Lung (tissue), 16 donors: ENCODE data around the gene UGT2B17. TPM values are rescaled to one million over a fixed set of nuclear protein-coding genes. Genes with fewer than 3 reads are reported as not detected.
"Not testable (repeated sequence)": the region's sequence is repeated elsewhere in the genome, so short reads cannot be mapped to it uniquely, and the experiment has no call there.

Experiments
- ATAC-seq: fragments of 200-7000 bp; cut with Tn5 transposase; one replicate; pipeline ENCODE4 v1.9.1; 2020; ENCODE audit warnings: moderate number of reproducible peaks; ENCODE audit not compliant: insufficient read depth, low FRiP score
- DNase-seq, 3 donors: peaks; one replicate each; pipeline ENCODE4 v3.0.0-alpha.2; 2013 to 2017
- H3K27ac ChIP-seq, 2 donors: one replicate each; pipeline ENCODE4 v1.5.1; 2013; ENCODE audit warnings: mild to moderate bottlenecking in 2 of 2, moderate library complexity in 2 of 2, control low read depth in 1 of 2, inconsistent platforms in 1 of 2, low read depth in 1 of 2, low read length in 1 of 2
- H3K27me3 ChIP-seq, 3 donors: one replicate each; pipeline ENCODE4 v1.5.1; 2013; ENCODE audit warnings: low read length in 2 of 3; ENCODE audit not compliant: control insufficient read depth in 3 of 3, insufficient read depth in 3 of 3
- H3K36me3 ChIP-seq, 4 donors: one replicate each; pipeline ENCODE4 v1.5.1; 2013; ENCODE audit warnings: low read length in 4 of 4, mild to moderate bottlenecking in 1 of 4, moderate library complexity in 1 of 4; ENCODE audit not compliant: control insufficient read depth in 4 of 4, insufficient read depth in 4 of 4
- H3K4me1 ChIP-seq, 5 donors: one replicate each; pipeline ENCODE4 v1.5.1; 2013; ENCODE audit warnings: low read length in 5 of 5, mild to moderate bottlenecking in 2 of 5, moderate library complexity in 1 of 5; ENCODE audit not compliant: control insufficient read depth in 5 of 5, insufficient read depth in 5 of 5
- H3K4me3 ChIP-seq: one replicate; pipeline ENCODE4 v1.5.1; 2013; ENCODE audit warnings: mild to moderate bottlenecking, control low read depth, moderate library complexity
- H3K9ac ChIP-seq, 2 donors: one replicate each; pipeline ENCODE4 v1.5.1; 2013; ENCODE audit warnings: low read length in 2 of 2, control low read depth in 1 of 2; ENCODE audit not compliant: insufficient read depth in 1 of 2
- H3K9me3 ChIP-seq, 4 donors: one replicate each; pipeline ENCODE4 v1.5.1; 2013; ENCODE audit warnings: low read length in 3 of 4, mild to moderate bottlenecking in 1 of 4, moderate library complexity in 1 of 4; ENCODE audit not compliant: control insufficient read depth in 4 of 4, insufficient read depth in 3 of 4
- CTCF ChIP-seq: IDR thresholded peaks from 2 replicates; pipeline ENCODE4 v1.5.1; 2012; ENCODE audit warnings: mild to moderate bottlenecking; ENCODE audit errors: control extremely low read depth, extremely low read depth
- WGBS, 2 donors: extraction: QIAGEN DNeasy Blood & Tissue Kit; methylation state at CpG; one replicate each; pipeline ENCODE4 v1.1.7; 2013; 5-methylcytosine and 5-hydroxymethylcytosine counted together
- long read RNA-seq, 5 donors: transcript quantifications; one replicate each; lab custom pipeline, GENCODE V29; 2026
- polyA plus RNA-seq, 2 donors: library from polyadenylated mRNA; stranded (reverse); fragments of 200-250 nt; gene quantifications; one replicate each; pipeline ENCODE4 v1.2.1, GENCODE V29; 2013
- total RNA-seq, 2 donors: library from RNA; depleted of rRNA in 1 of 2; stranded (reverse); fragments of >200 nt in 1 of 2; gene quantifications; one replicate each; pipeline ENCODE4 v1.2.1, GENCODE V29; 2014 to 2021
- donor health status: control.
- donor health status: control.
- donor health status: Bipolar disorder and iron deficiency.
- donor health status: healthy.
- donor health status: DM: yes; HTN: yes; CAD: no.

The UGT2B17 gene
- total RNA-seq, result under 1 TPM in 1 of 2 donors, not detected in 1; 0.46 TPM
- under 1 TPM; 0.08 to 0.33 TPM for polyA plus RNA-seq
- long read RNA-seq, donor 1, result 0 reads
- long read RNA-seq, donor 2, result 0 reads
- long read RNA-seq, donor 3, result 0 reads
- long read RNA-seq, donor 4, result 0 reads
- long read RNA-seq, donor 5, result 0 reads

- TF ChIP-seq CTCF, result no peak
- no peaks in the 10 kb centered on the region for H3K27me3 ChIP-seq
- H3K4me1 ChIP-seq, result no peaks in the 10 kb centered on the region
- no peak within 1 kb of the TSS for H3K27ac ChIP-seq
- DNase-seq (no peak), ATAC-seq (no peak)
- no peaks in the 10 kb centered on the region for H3K9me3 ChIP-seq
- H3K9ac ChIP-seq, result no peak within 1 kb of the TSS
- 74 to 75% methylated on average over 7 of the region's 7 CpGs for WGBS, 2 donors
- no peak within 1 kb of the TSS for H3K4me3 ChIP-seq
- no peaks in the 10 kb centered on the region for H3K36me3 ChIP-seq
Observed at GRCh38 chr4:68576272-68577125, at the start of gene UGT2B17. Gene UGT2B17 (minus strand): TSS chr4:68576322. CDS start chr4:68568484, 7,838 bp downstream.

GRCh38 chr4:68622731-68623130, 46.6 kb upstream of the UGT2B17 start:
- ATAC-seq, H3K36me3 ChIP-seq, DNase-seq, H3K9ac ChIP-seq, H3K27me3 ChIP-seq, H3K4me1 ChIP-seq, H3K4me3 ChIP-seq, H3K27ac ChIP-seq, H3K9me3 ChIP-seq: not testable (repeated sequence)
- 82 to 92% methylated on average over 2 of the region's 2 CpGs for WGBS, 2 donors

GRCh38 chr4:68617003-68617698, 41.0 kb upstream of the UGT2B17 start:
- no peak overlapping the region for H3K9ac ChIP-seq
- no peaks in the 10 kb centered on the region for H3K27me3 ChIP-seq
- H3K9me3 ChIP-seq, result no peaks in the 10 kb centered on the region
- ATAC-seq (no peak), DNase-seq (no peak)
- H3K36me3 ChIP-seq, result no peaks in the 10 kb centered on the region
- H3K4me3 ChIP-seq, result no peak overlapping the region
- no peaks in the 10 kb centered on the region for H3K4me1 ChIP-seq
- no peak for TF ChIP-seq CTCF
- no peak overlapping the region for H3K27ac ChIP-seq

GRCh38 chr4:68615699-68616422, 39.7 kb upstream of the UGT2B17 start:
- Histone ChIP-seq H3K4me3 (no peak overlapping the region), H3K27me3 (no peaks in the 10 kb centered on the region), H3K36me3 (no peaks in the 10 kb centered on the region), H3K27ac (no peak overlapping the region), H3K9me3 (no peaks in the 10 kb centered on the region), H3K4me1 (no peaks in the 10 kb centered on the region), H3K9ac (no peak overlapping the region)
- ATAC-seq (no peak), DNase-seq (no peak)
- no peak for TF ChIP-seq CTCF
- WGBS, 2 donors, result 89 to 91% methylated on average over 11 of the region's 11 CpGs
